HepG2 (cell line): ENCODE measurements around the gene SRXN1. TPM values are rescaled to one million over a fixed set of nuclear protein-coding genes. Genes with fewer than 3 reads are reported as not detected.

Experiments used
- AKAP8 ChIP-seq: sonication (generic); formaldehyde crosslinking; IDR thresholded peaks from 2 replicates; pipeline ENCODE4 v1.5.1; 2020; ENCODE audit warnings: mild to moderate bottlenecking, missing genetic modification reagents
- ARHGAP35 ChIP-seq: sonication (generic); formaldehyde crosslinking; IDR thresholded peaks from 2 replicates; pipeline ENCODE4 v1.9.0; 2022; ENCODE audit warnings: mild to moderate bottlenecking, inconsistent platforms, moderate library complexity, missing genetic modification reagents, borderline replicate concordance
- ATF4 ChIP-seq, 2 experiments: fragments of 450-650 bp in 1 of 2; sonication (generic) in 1 of 2; formaldehyde crosslinking; IDR thresholded peaks; 2 replicates each; pipeline versions ENCODE4 v1.5.0 to v1.8.0; 2020 to 2022; ENCODE audit warnings: mild to moderate bottlenecking in 1 of 2, missing genetic modification reagents in 1 of 2
- CC2D1A ChIP-seq: sonication (generic); formaldehyde crosslinking; IDR thresholded peaks from 2 replicates; pipeline ENCODE4 v1.8.1; 2023; ENCODE audit warnings: mild to moderate bottlenecking, missing genetic modification reagents
- FOSL2 ChIP-seq: sonication (generic); formaldehyde crosslinking; IDR thresholded peaks from 2 replicates; pipeline ENCODE4 v1.4.0; 2020; ENCODE audit warnings: missing genetic modification reagents
- HMG20B ChIP-seq: conservative IDR thresholded peaks from 2 replicates; pipeline ENCODE4 v1.6.1; 2016; ENCODE audit warnings: missing genetic modification reagents, missing compliant biosample characterization
- KDM2A ChIP-seq: sonication (generic); formaldehyde crosslinking; IDR thresholded peaks from 2 replicates; pipeline ENCODE4 v1.4.0; 2020; ENCODE audit warnings: low read depth, missing genetic modification reagents, borderline replicate concordance
- MYNN ChIP-seq: sonication (generic); formaldehyde crosslinking; IDR thresholded peaks from 2 replicates; pipeline ENCODE4 v1.4.0; 2020; ENCODE audit warnings: mild to moderate bottlenecking, low read depth, missing genetic modification reagents
- PHF8 ChIP-seq: sonication (generic); formaldehyde crosslinking; IDR thresholded peaks from 2 replicates; pipeline ENCODE4 v1.5.0; 2020; ENCODE audit warnings: missing genetic modification reagents
- RCOR2 ChIP-seq: IDR thresholded peaks from 2 replicates; pipeline ENCODE4 v1.6.1; 2016; ENCODE audit warnings: missing biosample characterization, missing genetic modification reagents
- TCF7 ChIP-seq: sonication (generic); IDR thresholded peaks from 2 replicates; pipeline ENCODE4 v1.6.1; 2016; ENCODE audit warnings: antibody characterized with exemption, low read depth
- TMF1 ChIP-seq: sonication (generic); formaldehyde crosslinking; IDR thresholded peaks from 2 replicates; pipeline ENCODE4 v1.8.1; 2022; ENCODE audit warnings: low read depth, missing genetic modification reagents
- ZNF24 ChIP-seq: fragments of 450-650 bp; IDR thresholded peaks from 2 replicates; pipeline ENCODE4 v1.6.1; 2017; ENCODE audit warnings: antibody characterized with exemption, mild to moderate bottlenecking
- ZNF407 ChIP-seq: sonication (generic); formaldehyde crosslinking; IDR thresholded peaks from one replicate; pipeline ENCODE4 v1.5.1; 2020; ENCODE audit warnings: mild to moderate bottlenecking, missing genetic modification reagents; ENCODE audit errors: not compliant biosample characterization
- ZNF552 ChIP-seq: sonication (generic); formaldehyde crosslinking; IDR thresholded peaks from 2 replicates; pipeline ENCODE4 v1.9.0; 2022; ENCODE audit warnings: missing genetic modification reagents, mild to moderate bottlenecking, borderline replicate concordance
- ZNF567 ChIP-seq: sonication (generic); formaldehyde crosslinking; IDR thresholded peaks from 2 replicates; pipeline ENCODE4 v1.8.1; 2023; ENCODE audit warnings: mild to moderate bottlenecking, missing genetic modification reagents, borderline replicate concordance
- ZNF749 ChIP-seq: sonication (generic); formaldehyde crosslinking; IDR thresholded peaks from 2 replicates; pipeline ENCODE4 v1.8.0; 2022; ENCODE audit warnings: mild to moderate bottlenecking, missing genetic modification reagents, moderate library complexity, borderline replicate concordance
- ZNF777 ChIP-seq: sonication (generic); formaldehyde crosslinking; IDR thresholded peaks from 2 replicates; pipeline ENCODE4 v1.4.0; 2020; ENCODE audit warnings: missing genetic modification reagents
- ZNF83 ChIP-seq: sonication (generic); formaldehyde crosslinking; IDR thresholded peaks from 2 replicates; pipeline ENCODE4 v1.4.0; 2020; ENCODE audit warnings: missing genetic modification reagents, mild to moderate bottlenecking, borderline replicate concordance
- ZNF878 ChIP-seq: sonication (generic); formaldehyde crosslinking; IDR thresholded peaks from 2 replicates; pipeline ENCODE4 v1.8.1; 2023; ENCODE audit warnings: mild to moderate bottlenecking, missing genetic modification reagents, moderate library complexity
- polyA plus RNA-seq, 8 experiments: library from polyadenylated mRNA; depleted of rRNA in 3 of 8; stranded (reverse) in 7 of 8; unstranded in 1 of 8; fragments of >200 nt; fragmentation: Illumina TruSeq in 4 of 8; extraction: Trizol in 4 of 8; gene quantifications; 2 replicates each; pipeline versions ENCODE4 v1.2.1 to v1.2.3, GENCODE V29; 2011 to 2016; ENCODE audit warnings: low read depth in 4 of 8, missing spikeins in 1 of 8, mixed read lengths in 1 of 8; ENCODE audit not compliant: insufficient read depth in 1 of 8
- total RNA-seq, 5 experiments: library from RNA; depleted of rRNA; stranded (reverse); fragments of >200 nt; fragmentation: Illumina TruSeq; extraction: Trizol; gene quantifications; 2 replicates each; pipeline ENCODE4 v1.2.3, GENCODE V29; 2016; ENCODE audit warnings: low read depth in 1 of 5

Gene SRXN1
- total and polyA plus RNA-seq, 2 of the 13 experiments (the other 11 are each of a cell fraction or from before 2014, with no cell fraction given): 29.9 to 87.7 TPM

GRCh38 chr20:653590-654416 is 803 bp upstream of the SRXN1 start (continued):
- TF ChIP-seq KDM2A (CRISPR knock-in tag): peak; percentile 53; the same call in 1 of the 2 replicates
- TF ChIP-seq AKAP8 (CRISPR knock-in tag): peak; percentile 62; the same call in 1 of the 2 replicates
- no peak for TF ChIP-seq MYNN (CRISPR knock-in tag)
- no peak for TF ChIP-seq TCF7
- no peak for TF ChIP-seq ZNF567
- no peak for TF ChIP-seq ZNF552 (CRISPR knock-in tag)
- TF ChIP-seq ZNF777 (CRISPR knock-in tag): no peak; the same call in 1 of the 2 replicates
- 0 out of 2 replicates have a peak, but pooled peaks have one; percentile 13 for TF ChIP-seq ARHGAP35
- TF ChIP-seq CC2D1A (CRISPR knock-in tag): 0 out of 2 replicates have a peak, but pooled peaks have one; percentile 3
- no peak for TF ChIP-seq HMG20B (CRISPR knock-in tag)
- TF ChIP-seq ZNF878: no peak
- TF ChIP-seq ZNF83 (CRISPR knock-in tag): 0 out of 2 replicates have a peak, but pooled peaks have one; percentile 47
- peak; percentile 84 for TF ChIP-seq ZNF24
- peak; percentile 55 for TF ChIP-seq FOSL2 (CRISPR knock-in tag)
- peak; percentile 91 for TF ChIP-seq RCOR2 (CRISPR knock-in tag)
- TF ChIP-seq ZNF749 (CRISPR knock-in tag): no peak
- TF ChIP-seq ZNF407 (CRISPR knock-in tag): no peak
- 0 out of 4 replicates have a peak, but pooled peaks of 1 of the 2 experiments have one; percentile 7 for TF ChIP-seq ATF4 (CRISPR knock-in tag; IDR thresholded peaks at IDR 0.05)
- TF ChIP-seq TMF1 (CRISPR knock-in tag): no peak
- no peak for TF ChIP-seq PHF8 (CRISPR knock-in tag)
